K562 (cell line): ENCODE measurements around the gene MOB3B. TPM values are rescaled to one million over a fixed set of nuclear protein-coding genes. Genes with fewer than 3 reads are reported as not detected.

ENCODE experiments used
- ATAC-seq: fragments of 200-7000 bp; cut with Tn5 transposase; 3 replicates; pipeline ENCODE4 v1.9.1; 2020; ENCODE audit warnings: moderate library complexity
- BruUV-seq: library from RNA; stranded (reverse); fragments of 400-500 nt; replicated peaks from 2 replicates; lab custom pipeline; 2021; lab: Mats Ljungman, UMichigan
- CTCF ChIA-PET: fragments of 300-600 bp; formaldehyde crosslinking; extraction: SDS; loops from one replicate; lab custom pipeline; 2021; ENCODE audit warnings: low intra/inter-chr PET ratio; lab: Yijun Ruan, JAX
- POLR2A ChIA-PET: fragments of 300-600, 350-650 bp; sonication (Branson Sonifier 250); formaldehyde crosslinking; extraction: SDS; loops from one replicate; lab custom pipeline; 2021; ENCODE audit warnings: antibody characterized with exemption, inconsistent platforms; lab: Yijun Ruan, JAX
- DNase-seq, 4 experiments: peaks; one replicate each; pipeline versions ENCODE4 v3.0.0 to v3.0.0-alpha.2; 2011 to 2018; ENCODE audit warnings: low spot score in 3 of 4, mixed read lengths in 3 of 4; ENCODE audit errors: extremely low read depth in 1 of 4
- FAIRE-seq: peaks from 2 replicates; lab custom pipeline; 2011; peaks lifted over from hg19 to GRCh38; lab: Jason Lieb, UNC
- H2AFZ ChIP-seq: 2 replicates; pipeline ENCODE4 v1.6.0; 2011; ENCODE audit warnings: low read depth, low read length, control low read depth, inconsistent platforms
- H3K27ac ChIP-seq: fragments of 200-600 bp; 3 replicates; pipeline ENCODE4 v1.8.0; 2011; ENCODE audit warnings: low read depth, mild to moderate bottlenecking, control low read depth, inconsistent platforms, low read length, moderate library complexity, mixed read lengths; ENCODE audit errors: extremely low read depth
- H3K27me3 ChIP-seq, 2 experiments: fragments of 300-600 bp in 1 of 2; 2 replicates in 1 of 2; 3 replicates in 1 of 2; pipeline versions ENCODE4 v1.6.0 to v1.8.0; 2011; ENCODE audit warnings: inconsistent platforms in 2 of 2, low read length in 2 of 2, mild to moderate bottlenecking in 1 of 2, mixed read lengths in 1 of 2, moderate library complexity in 1 of 2; ENCODE audit not compliant: control insufficient read depth in 2 of 2, insufficient read depth in 2 of 2
- H3K36me3 ChIP-seq: fragments of 300-600 bp; 3 replicates; pipeline ENCODE4 v1.8.0; 2011; ENCODE audit warnings: mild to moderate bottlenecking, low read length, inconsistent platforms; ENCODE audit not compliant: control insufficient read depth, insufficient read depth
- H3K4me1 ChIP-seq, 2 experiments: fragments of 200-600 bp in 1 of 2; replicated peaks in 1 of 2; 2 replicates in 1 of 2; 3 replicates in 1 of 2; pipeline versions ENCODE4 v1.5.1 to v1.8.0; 2011; ENCODE audit warnings: inconsistent platforms in 2 of 2, low read length in 2 of 2, mild to moderate bottlenecking in 1 of 2, mixed read lengths in 1 of 2, moderate library complexity in 1 of 2; ENCODE audit not compliant: control insufficient read depth in 2 of 2, insufficient read depth in 2 of 2
- H3K4me2 ChIP-seq: 2 replicates; pipeline ENCODE4 v1.6.1; 2011; ENCODE audit warnings: low read length, control low read depth, inconsistent platforms, mixed read lengths; ENCODE audit not compliant: insufficient read depth
- H3K4me3 ChIP-seq: fragments of 200-600 bp; sonication (generic), shearing (Covaris generic); 2 replicates; pipeline ENCODE4 v1.5.1; 2016; ENCODE audit warnings: control low read depth, inconsistent platforms
- H3K79me2 ChIP-seq: fragments of 200-600 bp; 3 replicates; pipeline ENCODE4 v1.8.0; 2011; ENCODE audit warnings: low read length, inconsistent platforms; ENCODE audit not compliant: control insufficient read depth, insufficient read depth
- H3K9ac ChIP-seq, 2 experiments: 2 replicates each; pipeline versions ENCODE4 v1.6.0 to v1.6.1; 2011; ENCODE audit warnings: low read depth in 2 of 2, low read length in 2 of 2, control low read depth in 1 of 2, inconsistent platforms in 1 of 2, mild to moderate bottlenecking in 1 of 2, mixed read lengths in 1 of 2; ENCODE audit not compliant: insufficient read depth in 1 of 2
- H3K9me1 ChIP-seq: one replicate; pipeline ENCODE4 v1.6.0; 2011; ENCODE audit warnings: inconsistent platforms, mild to moderate bottlenecking, low read length, moderate library complexity; ENCODE audit not compliant: control insufficient read depth, insufficient read depth
- H3K9me3 ChIP-seq: replicated peaks from 2 replicates; pipeline ENCODE4 v1.5.1; 2011; ENCODE audit warnings: low read depth, low read length, inconsistent platforms; ENCODE audit not compliant: control insufficient read depth, insufficient read depth
- H4K20me1 ChIP-seq: replicated peaks from 2 replicates; pipeline ENCODE4 v1.6.1; 2011; ENCODE audit warnings: low read length, inconsistent platforms, mixed read lengths; ENCODE audit not compliant: control insufficient read depth, insufficient read depth
- CBX5 ChIP-seq: IDR thresholded peaks from 2 replicates; pipeline ENCODE4 v1.6.1; 2014; ENCODE audit warnings: low read depth, borderline replicate concordance
- KLF1 ChIP-seq: fragments of 450-650 bp; IDR thresholded peaks from 2 replicates; pipeline ENCODE4 v1.6.1; 2016; ENCODE audit warnings: missing genetic modification characterization, missing compliant biosample characterization
- KLF6 ChIP-seq: fragments of 250-450 bp; sonication (Bioruptor Pico); IDR thresholded peaks from 2 replicates; pipeline ENCODE4 v1.4.0; 2020; ENCODE audit warnings: mild to moderate bottlenecking, moderate library complexity, borderline replicate concordance
- PCBP1 ChIP-seq: fragments of 200-400 bp; formaldehyde crosslinking; IDR thresholded peaks from 2 replicates; pipeline ENCODE4 v1.6.1; 2018; ENCODE audit warnings: mild to moderate bottlenecking, low read depth, low read length; ENCODE audit not compliant: poor library complexity, severe bottlenecking
- PML ChIP-seq: IDR thresholded peaks from 2 replicates; pipeline ENCODE4 v1.6.1; 2012; ENCODE audit warnings: low read length, inconsistent platforms
- POLR2A ChIP-seq: fragments of 450-650 bp; conservative IDR thresholded peaks from 2 replicates; pipeline ENCODE4 v1.6.1; 2016
- ZNF184 ChIP-seq: sonication (generic); formaldehyde crosslinking; IDR thresholded peaks from 2 replicates; pipeline ENCODE4 v1.5.0; 2020; ENCODE audit warnings: missing genetic modification reagents
- ZNF253 ChIP-seq: fragments of 250-450 bp; sonication (Bioruptor Pico); conservative IDR thresholded peaks from 2 replicates; pipeline ENCODE4 v1.6.1; 2021; ENCODE audit warnings: mild to moderate bottlenecking
- WGBS: fragments of 100-300 bp; shearing (Covaris generic); methylation state at CpG from one replicate; pipeline ENCODE4 v1.1.6; 2016; ENCODE audit warnings: low coverage, mixed read lengths; ENCODE audit not compliant: insufficient coverage; ENCODE audit errors: missing lambda C conversion rate; 5-methylcytosine and 5-hydroxymethylcytosine counted together
- in situ Hi-C: fragments of 300-500 bp; cut with MboI; formaldehyde crosslinking; loops from 4 replicates; pipeline ENCODE4 v1.15.0; 2018; ENCODE audit warnings: inconsistent platforms, mixed read lengths
- intact Hi-C: fragments of 100-400 bp; cut with micrococcal nuclease; formaldehyde crosslinking; loops from 2 replicates; pipeline ENCODE4 v1.14.2; 2022
- polyA plus RNA-seq, 8 experiments: library from polyadenylated mRNA; depleted of rRNA in 4 of 8; stranded (reverse) in 5 of 8; unstranded in 3 of 8; fragments of >200 nt; fragmentation: Nextera tagmentation in 2 of 8; fragmentation: Illumina TruSeq in 1 of 8; extraction: Ambion mirVana in 2 of 8; extraction: Trizol in 1 of 8; gene quantifications; 2 replicates each; pipeline versions ENCODE4 v1.2.1 to v1.2.3, GENCODE V29; 2011 to 2014; ENCODE audit warnings: inconsistent platforms in 1 of 8, missing spikeins in 1 of 8
- total RNA-seq, 7 experiments: library from RNA; depleted of rRNA in 6 of 7; stranded (reverse); fragments of >200 nt in 6 of 7; fragmentation: Illumina TruSeq in 2 of 7; extraction: Trizol in 2 of 7; gene quantifications; 2 replicates each; pipeline versions ENCODE4 v1.2.1 to v1.2.3, GENCODE V29; 2011 to 2021; ENCODE audit warnings: low replicate concordance in 1 of 7
- TF ChIP-seq, protein P1 (sequence below): fragments of 450-650 bp; IDR thresholded peaks from 2 replicates; pipeline ENCODE4 v1.6.1; 2016; ENCODE audit warnings: low read depth, mild to moderate bottlenecking, moderate library complexity

MOB3B gene
- total and polyA plus RNA-seq, 9 of the 15 experiments (the other 6 are each of a cell fraction or from before 2014, with no cell fraction given): 3.6 to 12.8 (median 7.2) TPM

DNA sequence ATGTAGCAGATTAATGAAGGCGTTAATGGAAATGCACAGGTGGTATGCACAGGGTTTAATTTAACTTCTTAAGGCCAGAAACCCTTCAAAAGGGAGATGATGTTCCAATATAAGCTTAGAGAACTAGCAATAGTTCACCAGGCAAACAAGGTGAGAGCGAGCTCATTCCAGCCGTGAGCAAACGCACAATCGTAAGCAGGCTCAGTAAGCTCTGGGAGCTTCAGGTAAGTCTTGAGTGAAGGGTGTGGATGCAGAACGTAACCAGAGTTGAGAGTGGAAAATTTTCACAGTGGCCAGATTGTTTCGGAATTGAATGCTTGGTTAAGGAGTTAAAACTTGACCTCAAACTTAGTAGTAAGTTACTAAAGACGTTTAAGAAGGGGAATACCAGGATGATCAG, 238.3 kb downstream of the MOB3B start (continued):
- TF ChIP-seq PCBP1 (no peak), ZNF253 (CRISPR knock-in tag) (no peak), KLF6 (CRISPR knock-in tag) (no peak)
- TF ChIP-seq, all 486 proteins: peak for 0

GRCh38 chr9:27282269-27282668, 247.3 kb downstream of the MOB3B start:
- no peak overlapping the region for H3K4me3 ChIP-seq
- no TSS peak for BruUV-seq
- peaks cover 0 to 4% of the 10 kb centered on the region in 2 experiments; a peak in 2 of 5 replicates for H3K4me1 ChIP-seq
- CTCF ChIA-PET: no interaction called here
- no peaks in the 10 kb centered on the region for H3K9me1 ChIP-seq
- FAIRE-seq (no peak), ATAC-seq (no peak), DNase-seq (no peak)
- in situ Hi-C loops (no loop called here), intact Hi-C loops (no loop called here)
- no peak overlapping the region for H3K4me2 ChIP-seq
- TF ChIP-seq CBX5: no peak
- TF ChIP-seq, protein P1, sequence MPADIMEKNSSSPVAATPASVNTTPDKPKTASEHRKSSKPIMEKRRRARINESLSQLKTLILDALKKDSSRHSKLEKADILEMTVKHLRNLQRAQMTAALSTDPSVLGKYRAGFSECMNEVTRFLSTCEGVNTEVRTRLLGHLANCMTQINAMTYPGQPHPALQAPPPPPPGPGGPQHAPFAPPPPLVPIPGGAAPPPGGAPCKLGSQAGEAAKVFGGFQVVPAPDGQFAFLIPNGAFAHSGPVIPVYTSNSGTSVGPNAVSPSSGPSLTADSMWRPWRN: no peak
- no peak for TF ChIP-seq POLR2A
- no peak for TF ChIP-seq PML
- no peak for TF ChIP-seq KLF1 (tag)
- TF ChIP-seq ZNF184 (CRISPR knock-in tag): no peak
- H3K79me2 ChIP-seq: no peaks in the 10 kb centered on the region
- WGBS: 7% methylated on average over 5 of the region's 7 CpGs
- no peaks in the 10 kb centered on the region for H3K36me3 ChIP-seq
- H3K9me3 ChIP-seq: no peaks in the 10 kb centered on the region
- H4K20me1 ChIP-seq: no peaks in the 10 kb centered on the region
- no peak overlapping the region for H3K9ac ChIP-seq
- H2AFZ ChIP-seq: no peak overlapping the region
- POLR2A ChIA-PET: no interaction called here
- no peak overlapping the region for H3K27ac ChIP-seq
- H3K27me3 ChIP-seq: no peaks in the 10 kb centered on the region
